AG09309 (cell line): ENCODE data around the gene DBET.
"Not testable (repeated sequence)": the region's sequence is repeated elsewhere in the genome, so short reads cannot be mapped to it uniquely, and the experiment has no call there.

Experiments used
- DNase-seq: peaks from one replicate; pipeline ENCODE4 v3.0.0-alpha.2; 2010; ENCODE audit warnings: low read depth
- H3K4me3 ChIP-seq: 2 replicates; pipeline ENCODE4 v1.5.1; 2011; ENCODE audit warnings: mild to moderate bottlenecking, low read depth, low read length, moderate library complexity; ENCODE audit not compliant: control insufficient read depth
- TF ChIP-seq, protein P1 (sequence below): IDR thresholded peaks from 2 replicates; pipeline ENCODE4 v1.5.1; 2011; ENCODE audit warnings: mild to moderate bottlenecking, low read depth, low read length, inconsistent platforms; ENCODE audit not compliant: insufficient read depth, control insufficient read depth; ENCODE audit errors: missing control alignments

Gene DBET

DNA sequence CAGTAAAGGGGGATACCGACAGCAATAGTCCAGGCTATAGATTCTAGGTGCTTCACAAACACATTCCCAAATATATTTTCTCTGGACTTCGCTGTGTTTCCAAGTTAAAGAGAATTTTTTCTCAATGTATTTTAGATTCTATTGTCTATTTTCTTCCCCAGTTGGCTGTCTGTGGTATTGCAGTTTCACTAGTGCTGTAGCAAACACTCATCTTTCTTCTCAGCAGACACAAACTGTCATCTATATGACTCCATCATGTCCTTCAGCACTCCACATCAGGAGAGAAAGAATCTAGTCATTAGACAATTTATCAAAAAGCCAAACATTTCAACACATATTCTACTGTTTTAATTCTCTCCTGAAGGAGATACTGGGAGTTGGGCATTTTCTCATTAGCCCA, at the start of gene DBET:
TSS of gene DBET (plus strand) at position 161 of the 400 bp plus-strand sequence.
- DNase-seq, H3K4me3 ChIP-seq: not testable (repeated sequence)

DNA sequence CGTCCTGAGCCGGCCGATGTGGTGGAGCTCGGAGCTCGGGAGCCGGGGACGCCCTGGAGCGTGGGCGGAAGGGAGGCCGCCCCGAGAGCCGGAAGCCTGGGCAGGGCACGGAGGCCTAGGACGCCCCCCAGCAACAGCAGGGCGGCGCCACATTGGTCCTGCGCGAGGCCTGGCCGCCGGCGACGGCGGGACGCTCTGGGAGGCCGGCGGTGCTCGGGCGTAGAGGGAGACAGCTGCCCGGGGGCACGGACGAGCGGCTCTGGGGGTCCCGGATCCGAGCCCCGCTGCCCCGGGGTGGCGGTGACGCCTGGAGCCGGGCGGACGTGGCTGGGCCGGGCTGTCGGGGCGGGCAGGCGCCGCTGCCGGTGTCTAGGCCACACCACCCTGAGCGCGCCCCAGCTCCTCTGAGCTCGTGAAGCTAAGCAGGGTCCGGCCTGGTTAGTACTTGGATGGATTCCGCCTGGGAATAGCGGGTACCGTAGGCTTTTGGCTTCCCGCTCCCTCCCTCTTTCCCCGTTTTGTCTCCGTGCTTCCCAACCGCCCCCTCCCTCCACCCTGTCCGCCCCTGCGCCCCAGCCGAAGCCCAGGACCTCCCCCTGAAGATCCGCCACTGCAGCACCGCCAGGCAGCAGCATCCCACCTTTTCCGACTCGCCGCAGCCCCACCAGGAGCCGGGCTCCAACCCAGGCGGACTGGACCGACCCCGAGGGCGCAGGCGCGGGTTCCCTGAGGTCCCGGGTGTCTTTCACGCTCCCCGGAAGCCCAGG, 49.3 kb upstream of the DBET start:
- no peak for DNase-seq
- H3K4me3 ChIP-seq = peak overlapping the region; percentile 32
- TF ChIP-seq, protein P1, sequence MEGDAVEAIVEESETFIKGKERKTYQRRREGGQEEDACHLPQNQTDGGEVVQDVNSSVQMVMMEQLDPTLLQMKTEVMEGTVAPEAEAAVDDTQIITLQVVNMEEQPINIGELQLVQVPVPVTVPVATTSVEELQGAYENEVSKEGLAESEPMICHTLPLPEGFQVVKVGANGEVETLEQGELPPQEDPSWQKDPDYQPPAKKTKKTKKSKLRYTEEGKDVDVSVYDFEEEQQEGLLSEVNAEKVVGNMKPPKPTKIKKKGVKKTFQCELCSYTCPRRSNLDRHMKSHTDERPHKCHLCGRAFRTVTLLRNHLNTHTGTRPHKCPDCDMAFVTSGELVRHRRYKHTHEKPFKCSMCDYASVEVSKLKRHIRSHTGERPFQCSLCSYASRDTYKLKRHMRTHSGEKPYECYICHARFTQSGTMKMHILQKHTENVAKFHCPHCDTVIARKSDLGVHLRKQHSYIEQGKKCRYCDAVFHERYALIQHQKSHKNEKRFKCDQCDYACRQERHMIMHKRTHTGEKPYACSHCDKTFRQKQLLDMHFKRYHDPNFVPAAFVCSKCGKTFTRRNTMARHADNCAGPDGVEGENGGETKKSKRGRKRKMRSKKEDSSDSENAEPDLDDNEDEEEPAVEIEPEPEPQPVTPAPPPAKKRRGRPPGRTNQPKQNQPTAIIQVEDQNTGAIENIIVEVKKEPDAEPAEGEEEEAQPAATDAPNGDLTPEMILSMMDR = no peak

DNA sequence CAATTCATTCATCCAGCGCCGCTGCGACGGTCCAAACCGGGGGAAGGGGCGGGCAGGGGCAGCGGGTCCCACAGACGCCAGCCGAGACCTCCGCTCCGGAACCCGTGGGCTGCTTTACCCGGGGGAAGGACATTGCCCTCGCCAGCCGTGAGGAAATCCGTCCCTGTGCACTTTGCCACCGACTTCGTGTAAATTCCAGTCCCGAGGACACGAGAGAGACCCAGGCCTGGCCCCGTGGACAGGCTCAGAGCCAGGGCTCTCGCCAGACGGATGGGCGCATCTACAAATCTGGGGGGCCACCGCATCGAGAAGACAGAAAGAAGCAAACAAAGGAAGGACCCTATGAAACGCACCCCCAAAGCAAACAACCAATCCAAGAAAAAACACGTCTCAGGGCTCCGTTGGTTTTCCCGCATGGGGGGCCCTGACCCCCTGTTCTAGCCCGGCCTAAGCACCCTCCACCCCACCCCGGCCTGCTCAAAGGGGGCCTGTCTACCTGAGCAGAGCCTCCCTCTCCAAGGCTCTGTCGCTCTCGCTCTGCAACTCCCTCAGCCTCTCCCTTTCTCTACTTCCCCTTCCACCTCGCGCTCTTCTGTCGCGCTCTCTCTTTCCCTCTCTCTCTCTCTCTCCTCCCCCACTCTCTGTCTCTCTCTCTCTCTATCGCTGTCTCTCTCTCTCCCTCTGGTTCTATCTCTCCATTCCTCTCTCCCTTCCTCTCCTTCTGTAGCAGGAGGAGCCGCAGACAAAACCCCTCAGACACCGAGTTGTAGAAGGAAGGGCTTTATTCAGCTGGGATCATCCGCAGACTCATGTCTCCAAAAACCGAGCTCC, 48.5 kb upstream of the DBET start:
- no peak for DNase-seq
- TF ChIP-seq, protein P1 = no peak
- H3K4me3 ChIP-seq = peak overlapping the region; percentile 32

DNA sequence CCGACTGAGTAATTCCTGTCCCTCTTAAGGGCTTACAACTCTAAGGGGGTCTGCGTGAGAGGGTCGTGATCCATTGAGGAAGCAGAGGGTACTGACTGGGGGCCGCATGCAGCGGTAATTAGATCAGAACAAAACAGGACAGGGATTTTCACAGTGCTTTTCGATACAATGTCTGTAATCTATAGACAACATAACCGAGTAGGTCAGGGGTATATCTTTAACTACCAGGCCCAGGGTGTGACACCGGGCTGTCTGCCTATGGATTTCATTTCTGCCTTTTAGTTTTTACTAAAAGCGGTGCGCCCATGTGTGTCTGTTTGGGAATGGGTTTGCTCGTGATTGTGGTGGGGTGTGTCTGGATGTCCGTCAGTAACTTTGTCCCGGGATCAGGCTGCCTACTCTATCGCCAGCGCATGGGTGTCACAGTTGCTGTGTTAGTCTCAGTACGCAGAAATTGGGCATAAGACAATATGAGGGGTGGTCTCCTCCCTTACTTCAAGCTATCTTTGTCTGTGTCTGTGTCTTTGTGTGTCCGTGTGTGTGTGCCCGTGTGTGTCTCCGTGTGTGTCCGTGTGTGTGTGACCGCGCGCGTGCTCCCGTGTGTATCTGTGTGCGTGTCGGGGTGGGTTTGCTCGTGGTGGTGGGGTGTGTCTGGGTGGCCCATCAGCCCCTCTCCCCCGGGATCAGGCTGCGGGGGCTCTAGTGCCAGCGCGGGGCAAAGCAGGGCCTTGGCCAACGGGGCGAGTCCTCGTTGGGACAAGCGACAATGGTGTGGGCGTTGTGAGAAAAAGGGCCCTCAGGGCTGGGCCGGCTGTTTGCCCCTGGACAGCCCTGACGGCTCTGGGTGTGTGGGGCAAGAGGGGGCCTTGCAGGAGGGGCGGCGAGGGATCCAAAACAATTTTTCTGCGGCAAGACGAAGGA, 47.7 kb upstream of the DBET start:
- DNase-seq = no peak
- no peak overlapping the region for H3K4me3 ChIP-seq
- TF ChIP-seq, protein P1 = no peak

DNA sequence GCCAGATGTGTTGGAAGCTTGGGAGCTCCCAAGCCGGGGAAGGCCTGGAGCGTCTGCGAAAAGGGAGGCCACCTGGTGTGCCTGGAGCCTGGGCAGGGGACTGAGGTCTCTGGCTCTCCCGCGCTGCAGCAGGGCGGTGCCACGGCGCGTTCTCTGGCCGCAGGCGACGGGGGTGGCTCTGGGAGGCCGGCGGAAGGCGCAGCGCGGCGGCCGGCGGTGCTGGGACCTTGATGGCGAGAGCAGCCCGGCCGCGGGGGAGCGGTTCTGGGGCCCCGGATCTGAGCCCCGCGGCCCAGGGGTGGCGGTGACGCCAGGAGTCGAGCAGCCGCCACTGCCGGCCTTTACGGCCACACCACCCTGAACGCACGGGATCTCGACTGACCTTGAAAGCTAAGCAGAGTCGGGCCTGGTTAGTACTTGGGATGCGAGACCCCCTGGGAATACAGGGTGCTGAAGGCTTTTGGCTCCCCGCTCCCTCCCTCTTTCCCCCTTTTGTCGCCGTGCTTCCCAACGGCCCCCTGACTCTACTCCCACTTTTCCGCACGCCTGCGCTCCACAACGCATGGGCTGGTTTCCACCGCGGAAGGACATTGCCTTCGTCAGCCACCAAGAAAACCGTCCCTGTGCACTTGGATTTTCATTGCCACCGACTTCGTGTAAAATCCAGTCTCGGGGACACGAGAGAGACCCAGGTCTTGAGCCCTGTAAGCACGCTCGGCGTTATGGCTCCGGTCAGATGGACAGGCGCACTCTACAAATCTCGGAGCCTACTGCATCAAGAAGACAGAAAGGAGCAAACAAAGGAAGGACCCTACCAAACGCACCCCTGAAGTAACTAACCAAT, 46.7 kb upstream of the DBET start:
- TF ChIP-seq, protein P1 = no peak
- no peak for DNase-seq
- no peak overlapping the region for H3K4me3 ChIP-seq

DNA sequence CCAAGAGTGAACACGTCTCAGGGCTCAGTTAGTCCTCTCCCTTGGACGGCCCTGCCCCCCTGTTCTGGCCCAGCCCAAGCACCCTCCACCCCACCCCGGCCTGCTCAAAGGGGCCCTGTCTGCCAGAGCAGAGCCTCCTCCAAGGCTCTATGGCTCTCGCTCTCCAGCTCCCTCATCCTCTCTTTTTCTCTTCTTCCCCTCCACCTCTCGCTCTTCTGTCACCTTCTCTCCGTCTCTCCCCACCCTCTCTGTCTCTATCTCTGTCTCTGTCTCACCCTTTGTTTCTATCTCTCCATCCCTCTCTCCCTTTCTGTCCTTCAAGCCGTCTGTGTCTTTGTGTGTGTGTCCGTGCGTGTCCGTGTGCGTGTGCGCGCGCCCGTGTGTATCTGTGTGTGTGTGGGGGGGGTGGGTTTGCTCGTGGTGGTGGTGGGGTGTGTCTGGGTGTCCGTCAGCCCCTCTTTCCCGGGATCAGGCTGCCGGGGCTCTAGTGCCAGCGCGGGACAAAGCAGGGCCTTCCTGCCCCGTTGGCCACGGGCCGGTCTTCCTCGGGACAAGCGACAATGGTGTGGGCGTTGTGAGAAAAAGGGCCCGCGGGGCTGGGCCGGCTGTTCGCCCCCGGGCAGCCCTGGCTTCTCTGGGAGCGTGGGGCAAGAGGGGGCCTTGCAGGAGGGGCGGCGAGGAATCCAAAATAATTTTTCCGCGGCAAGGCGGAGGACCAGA, 45.9 kb upstream of the DBET start:
- no peak overlapping the region for H3K4me3 ChIP-seq
- TF ChIP-seq, protein P1 = no peak
- no peak for DNase-seq
